HG03354 (cell line): Measurements from ENCODE around the gene RAD23B.
"Not testable (repeated sequence)": the region's sequence is repeated elsewhere in the genome, so short reads cannot be mapped to it uniquely, and the experiment has no call there.

Experiments
- ATAC-seq: cut with Tn5 transposase; IDR thresholded peaks from one replicate; pipeline ENCODE4 v1.9.1; 2021; ENCODE audit warnings: mild to moderate bottlenecking; ENCODE audit not compliant: unreplicated experiment, poor library complexity, severe bottlenecking

Gene RAD23B

DNA sequence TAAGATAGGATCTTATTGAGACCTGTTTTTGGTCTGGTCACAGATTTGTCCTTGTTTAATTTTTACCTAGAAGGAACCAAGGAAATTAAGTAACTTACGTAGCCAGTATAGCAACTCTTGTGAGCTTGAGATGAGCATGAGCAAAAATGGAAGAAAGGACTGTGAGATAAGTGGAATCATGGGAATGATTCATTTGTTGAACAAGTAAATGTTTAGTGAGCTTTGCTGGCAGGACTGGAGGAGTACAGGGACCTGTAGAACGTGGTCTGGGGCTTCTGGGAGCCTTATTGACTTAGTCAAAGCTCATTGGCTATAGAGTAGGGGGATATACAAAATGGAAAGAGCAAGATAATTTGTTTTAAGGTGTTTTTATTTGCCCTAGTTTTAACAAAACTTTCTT is 3.0 kb downstream of the RAD23B start:
- no peak for ATAC-seq

GRCh38 chr9:107288701-107289100 is 5.6 kb downstream of the RAD23B start:
- ATAC-seq: no peak

DNA sequence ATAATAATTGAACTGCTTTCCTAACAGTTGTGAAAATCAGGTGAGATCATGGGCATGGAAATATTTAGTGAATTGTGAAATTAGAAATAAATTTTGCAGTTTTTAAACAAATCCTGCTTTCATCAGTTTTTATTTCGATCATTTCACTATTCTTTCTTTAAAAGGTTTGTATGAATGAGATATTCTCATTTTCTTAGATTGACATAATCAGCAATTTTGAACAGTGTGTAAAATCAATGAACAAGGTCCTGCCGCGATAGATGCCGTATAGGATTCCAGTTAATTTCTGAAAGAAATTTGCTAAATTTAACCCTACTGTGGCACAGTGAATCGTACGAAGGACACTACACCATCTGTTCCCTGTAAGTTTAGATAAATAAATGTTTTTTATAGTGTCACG is 7.5 kb downstream of the RAD23B start:
- ATAC-seq: no peak

DNA sequence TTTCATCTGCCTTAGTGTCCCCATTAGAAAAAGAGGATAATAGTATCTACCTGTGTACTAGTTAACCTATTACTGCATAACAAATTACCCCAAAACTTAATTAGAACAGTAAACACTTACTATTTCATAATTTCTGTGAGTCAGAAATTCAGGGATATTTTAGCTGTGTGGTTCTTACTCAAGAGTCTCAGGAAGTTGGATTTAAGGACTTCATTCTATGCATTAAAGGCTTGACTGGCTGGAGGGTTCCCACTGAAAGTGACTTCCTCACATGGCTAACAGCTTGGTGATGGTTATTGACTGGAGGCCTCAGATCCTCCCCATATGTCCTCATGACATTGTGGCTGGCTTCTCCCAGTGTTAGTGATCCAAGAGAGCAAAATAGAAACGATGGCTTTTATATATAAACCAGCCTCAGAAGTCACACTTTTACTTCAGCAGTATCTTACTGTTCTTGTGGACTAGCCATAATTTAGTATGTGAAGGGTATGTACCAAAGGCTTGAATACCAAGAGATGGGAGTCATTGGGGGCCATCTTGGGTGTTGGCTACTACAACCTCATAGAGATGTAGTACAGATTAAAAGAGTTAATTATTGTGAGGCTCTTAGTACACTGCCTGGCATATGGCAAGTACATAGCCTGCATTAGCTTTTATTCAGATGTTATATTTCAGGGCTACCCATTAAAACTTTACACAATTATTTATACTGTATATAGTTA is 9.9 kb downstream of the RAD23B start:
- ATAC-seq: no peak

- no peak for ATAC-seq
Observed at GRCh38 chr9:107293543-107294085, 10.5 kb downstream of the RAD23B start.

- ATAC-seq: no peak
Observed at GRCh38 chr9:107294756-107295155, 11.7 kb downstream of the RAD23B start.

DNA sequence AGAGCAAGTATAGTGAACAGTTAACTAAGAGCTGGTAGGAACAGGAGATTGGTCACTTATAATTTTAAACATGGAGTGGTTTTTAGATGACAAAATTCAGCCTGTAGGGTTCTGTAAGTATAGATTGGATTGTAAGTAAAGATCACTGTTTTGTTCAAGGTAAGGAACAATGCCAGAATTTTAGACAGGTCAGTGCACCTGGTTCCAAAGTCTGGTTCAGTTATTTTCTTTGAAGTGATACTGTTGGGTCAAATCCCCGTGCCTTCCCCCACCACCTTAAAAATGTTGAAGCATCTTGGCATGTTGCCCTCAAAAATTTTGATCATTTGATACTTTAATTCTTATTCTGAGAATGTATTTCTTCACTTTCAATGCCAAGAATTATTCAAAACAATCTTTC is 12.9 kb downstream of the RAD23B start:
- no peak for ATAC-seq

GRCh38 chr9:107296592-107296991 is 13.5 kb downstream of the RAD23B start:
- ATAC-seq: not testable (repeated sequence)

GRCh38 chr9:107299437-107299836 is 16.4 kb downstream of the RAD23B start:
- no peak for ATAC-seq

DNA sequence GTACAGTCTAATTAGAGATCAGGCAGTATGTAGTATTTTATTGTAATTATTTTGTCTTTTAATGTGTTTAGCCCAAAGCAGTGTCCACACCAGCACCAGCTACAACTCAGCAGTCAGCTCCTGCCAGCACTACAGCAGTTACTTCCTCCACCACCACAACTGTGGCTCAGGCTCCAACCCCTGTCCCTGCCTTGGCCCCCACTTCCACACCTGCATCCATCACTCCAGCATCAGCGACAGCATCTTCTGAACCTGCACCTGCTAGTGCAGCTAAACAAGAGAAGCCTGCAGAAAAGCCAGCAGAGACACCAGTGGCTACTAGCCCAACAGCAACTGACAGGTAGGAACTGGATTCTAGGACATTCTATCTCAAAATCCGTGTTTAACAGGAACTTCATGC is 23.2 kb downstream of the RAD23B start:
- ATAC-seq: no peak

DNA sequence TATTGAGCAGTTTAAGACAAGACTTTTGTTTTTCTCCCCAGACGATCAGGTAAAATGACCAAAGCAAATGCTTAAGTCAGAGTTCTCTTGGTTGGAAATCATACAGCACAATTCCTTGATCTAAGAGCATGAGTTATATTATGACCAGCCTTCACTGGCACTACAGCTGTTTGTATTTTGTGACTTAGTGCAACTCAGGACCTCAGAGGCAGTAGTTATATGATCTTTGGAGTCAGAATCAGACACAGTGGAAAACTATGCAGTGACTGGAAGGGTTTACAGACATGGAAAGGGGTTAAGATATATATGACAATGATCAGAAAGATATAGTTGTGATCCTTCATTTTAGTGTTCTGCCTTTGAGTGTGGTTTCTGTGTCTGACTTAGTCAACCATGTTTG is 24.3 kb downstream of the RAD23B start:
- no peak for ATAC-seq

GRCh38 chr9:107308461-107308860 is 25.4 kb downstream of the RAD23B start:
- ATAC-seq: peak; percentile 1

DNA sequence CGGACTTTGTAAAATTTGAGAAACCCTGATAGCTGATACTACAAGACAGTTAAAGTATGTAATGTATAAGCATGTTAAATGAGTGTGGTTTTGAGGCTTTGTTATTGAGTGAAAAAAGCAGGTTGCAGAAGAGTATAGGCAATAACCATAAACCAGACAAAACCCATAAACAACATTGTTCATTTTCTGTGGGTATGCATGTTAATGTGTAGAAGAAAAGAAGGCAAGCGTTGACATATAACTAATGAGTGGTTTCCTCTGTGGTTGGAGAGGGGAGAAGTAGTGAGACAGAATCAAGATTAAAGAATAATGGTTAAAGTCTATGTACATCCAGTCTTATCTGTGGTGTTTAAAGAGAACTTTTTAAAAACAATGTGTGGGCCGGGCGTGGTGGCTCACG is 26.2 kb downstream of the RAD23B start:
- ATAC-seq: peak; percentile 96

GRCh38 chr9:107312376-107313050 is 29.4 kb downstream of the RAD23B start:
- no peak for ATAC-seq

- no peak for ATAC-seq
Observed at GRCh38 chr9:107313555-107314096, 30.5 kb downstream of the RAD23B start.

GRCh38 chr9:107314763-107315162 is 31.7 kb downstream of the RAD23B start:
- no peak for ATAC-seq

DNA sequence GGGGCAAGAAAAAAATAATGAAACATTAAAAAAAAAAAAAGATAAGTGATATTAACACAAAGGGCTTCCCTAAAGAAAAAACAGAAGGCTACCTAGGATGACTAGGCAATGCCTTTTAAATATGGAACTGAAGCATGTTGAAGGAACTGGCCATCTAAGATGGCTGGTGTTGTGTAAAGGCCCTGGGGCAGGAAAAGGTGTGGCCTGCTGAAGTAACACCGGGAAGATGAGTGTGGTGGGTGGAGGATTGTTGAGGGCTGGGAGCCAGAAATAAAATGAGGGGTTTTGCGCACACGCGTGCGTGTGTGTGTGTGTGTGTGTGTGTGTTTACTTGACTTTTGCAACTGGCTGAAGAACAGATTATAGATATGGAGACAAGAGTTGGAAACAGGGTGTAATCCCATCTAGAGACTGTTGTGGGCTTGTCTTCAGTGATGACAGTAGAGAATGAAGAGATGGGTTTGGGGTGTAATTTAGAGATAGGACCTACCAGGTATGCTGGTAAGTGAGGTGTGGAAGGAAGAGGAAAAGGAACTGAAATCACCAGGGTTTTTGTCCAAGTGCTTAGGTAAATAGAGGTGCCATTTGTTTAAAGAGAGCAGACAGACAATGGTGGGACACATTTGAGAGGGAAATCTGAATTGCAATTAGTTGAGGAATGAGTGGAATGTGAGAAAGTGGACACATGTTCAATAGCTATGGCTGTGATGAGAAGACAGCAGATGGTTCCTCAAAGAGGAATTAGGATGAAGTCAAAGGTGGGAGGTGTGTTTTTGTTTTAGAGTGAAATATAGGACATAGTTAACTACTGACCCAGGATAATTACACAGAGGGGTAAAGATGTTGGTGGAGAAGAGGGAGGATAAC is 33.9 kb downstream of the RAD23B start:
- ATAC-seq: no peak

DNA sequence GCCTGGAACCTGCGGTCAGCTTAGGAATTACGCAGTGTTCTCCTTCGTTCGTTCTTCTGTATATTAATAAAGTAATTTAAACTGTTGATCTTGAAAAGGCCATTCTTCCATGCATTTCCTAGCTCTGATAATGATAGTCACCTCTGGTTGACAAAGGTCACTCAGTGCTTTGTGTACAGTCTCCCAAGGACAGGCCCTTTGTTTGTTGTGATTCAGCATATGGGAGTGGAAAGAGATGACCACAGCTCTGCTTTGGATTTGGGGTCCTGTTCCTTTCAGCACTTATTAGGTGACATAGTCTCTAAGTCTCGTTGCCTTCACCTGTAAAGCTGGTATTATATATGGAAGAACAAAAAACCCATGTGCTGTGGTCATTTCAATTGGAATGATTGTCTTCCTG is 39.6 kb downstream of the RAD23B start:
- no peak for ATAC-seq

DNA sequence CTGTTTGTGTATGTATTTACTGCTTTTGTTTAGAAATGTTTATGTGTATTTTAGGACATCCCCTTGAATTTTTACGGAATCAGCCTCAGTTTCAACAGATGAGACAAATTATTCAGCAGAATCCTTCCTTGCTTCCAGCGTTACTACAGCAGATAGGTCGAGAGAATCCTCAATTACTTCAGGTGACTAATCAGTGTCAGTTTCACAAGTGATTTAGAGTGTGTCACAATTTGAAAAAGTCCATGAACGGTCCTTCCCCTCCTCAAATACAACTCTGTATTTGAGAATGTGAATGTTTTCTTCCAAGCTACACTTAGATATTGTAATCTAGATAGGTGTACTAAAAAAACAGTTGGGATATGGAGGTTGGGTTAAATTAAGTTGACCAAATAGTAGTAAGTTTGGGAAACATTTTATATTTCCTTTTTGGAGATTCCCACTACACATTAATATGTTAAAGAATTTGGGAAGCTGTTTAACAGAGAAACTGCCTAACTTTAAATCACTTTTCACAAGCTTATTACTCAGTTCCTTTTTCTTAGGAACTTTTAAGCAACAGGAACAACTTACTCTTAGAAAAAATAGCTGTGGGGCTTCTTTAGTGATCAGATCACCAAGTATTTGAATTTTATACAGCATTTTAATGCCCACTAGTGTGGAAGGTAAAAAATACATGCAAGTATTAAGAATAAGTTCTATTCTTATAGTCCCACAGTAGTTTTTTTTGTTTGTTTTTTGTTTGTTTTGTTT is 40.9 kb downstream of the RAD23B start:
- no peak for ATAC-seq
